PFSK-1 (cell line): ENCODE measurements around the gene NYAP2.

ENCODE experiments used
- FOXP2 ChIP-seq: optimal IDR thresholded peaks from 2 replicates; pipeline ENCODE3; 2011; ENCODE audit warnings: borderline replicate concordance, control low read depth, inconsistent platforms; ENCODE audit not compliant: insufficient read depth; ENCODE audit errors: extremely low read length, extremely low read depth
- POLR2AphosphoS5 ChIP-seq: IDR thresholded peaks from 2 replicates; pipeline ENCODE4 v1.6.1; 2012; ENCODE audit warnings: low read depth, mild to moderate bottlenecking, control low read depth, low read length, moderate library complexity
- REST ChIP-seq, 2 experiments: IDR thresholded peaks; 2 replicates each; pipeline versions ENCODE4 v1.6.1 to v1.8.0; 2011 to 2012; ENCODE audit warnings: low read depth in 2 of 2, low read length in 2 of 2, control low read depth in 1 of 2, inconsistent platforms in 1 of 2, mild to moderate bottlenecking in 1 of 2, moderate library complexity in 1 of 2; ENCODE audit not compliant: insufficient read depth in 1 of 2
- SIN3A ChIP-seq: IDR thresholded peaks from 2 replicates; pipeline ENCODE4 v1.6.1; 2012; ENCODE audit warnings: mild to moderate bottlenecking, low read length, moderate library complexity, borderline replicate concordance; ENCODE audit not compliant: insufficient read depth
- TAF1 ChIP-seq: IDR thresholded peaks from 2 replicates; pipeline ENCODE4 v1.6.1; 2012; ENCODE audit warnings: low read length, control low read depth, borderline replicate concordance; ENCODE audit not compliant: insufficient read depth

NYAP2 gene

GRCh38 chr2:225479386-225479785 is 79.9 kb downstream of the NYAP2 start:
- TF ChIP-seq POLR2AphosphoS5 (no peak), REST (IDR thresholded peaks at IDR 0.05; ENCODE audit: insufficient read depth in 1 of 2, low read depth in 2 of 2, low read length in 2 of 2) (no peak), FOXP2 (no peak), TAF1 (no peak), SIN3A (no peak)

- TF ChIP-seq REST (IDR thresholded peaks at IDR 0.05; ENCODE audit: insufficient read depth in 1 of 2, low read depth in 2 of 2, low read length in 2 of 2): no peak
- no peak for TF ChIP-seq SIN3A
- no peak for TF ChIP-seq FOXP2
- no peak for TF ChIP-seq TAF1
- TF ChIP-seq POLR2AphosphoS5: no peak
These were observed 85.2 kb downstream of the NYAP2 start for GRCh38 chr2:225484751-225485150.

- TF ChIP-seq FOXP2: no peak
- no peak for TF ChIP-seq REST (IDR thresholded peaks at IDR 0.05; ENCODE audit: insufficient read depth in 1 of 2, low read depth in 2 of 2, low read length in 2 of 2)
- TF ChIP-seq TAF1: no peak
- no peak for TF ChIP-seq POLR2AphosphoS5
These were observed 86.7 kb downstream of the NYAP2 start for GRCh38 chr2:225486236-225486635.

GRCh38 chr2:225487878-225488416 is 88.4 kb downstream of the NYAP2 start:
- TF ChIP-seq SIN3A: no peak
- TF ChIP-seq POLR2AphosphoS5: no peak
- TF ChIP-seq FOXP2: no peak
- TF ChIP-seq TAF1: no peak
- no peak for TF ChIP-seq REST (IDR thresholded peaks at IDR 0.05; ENCODE audit: insufficient read depth in 1 of 2, low read depth in 2 of 2, low read length in 2 of 2)

- TF ChIP-seq FOXP2 (no peak), SIN3A (no peak), REST (IDR thresholded peaks at IDR 0.05; ENCODE audit: insufficient read depth in 1 of 2, low read depth in 2 of 2, low read length in 2 of 2) (no peak), TAF1 (no peak), POLR2AphosphoS5 (no peak)
These were observed 89.2 kb downstream of the NYAP2 start for GRCh38 chr2:225488743-225489142.
